Measurements from ENCODE around the gene HOXC6. TPM values are rescaled to one million over a fixed set of nuclear protein-coding genes. Genes with fewer than 3 reads are reported as not detected.
A peak's percentile ranks its signal among the peaks of the same experiment; 100 is the strongest.

Gene HOXC6
- total RNA-seq, 5 donors from 2014 or later (not counting 1 experiment from before 2014, with no cell fraction given) = not detected

DNA sequence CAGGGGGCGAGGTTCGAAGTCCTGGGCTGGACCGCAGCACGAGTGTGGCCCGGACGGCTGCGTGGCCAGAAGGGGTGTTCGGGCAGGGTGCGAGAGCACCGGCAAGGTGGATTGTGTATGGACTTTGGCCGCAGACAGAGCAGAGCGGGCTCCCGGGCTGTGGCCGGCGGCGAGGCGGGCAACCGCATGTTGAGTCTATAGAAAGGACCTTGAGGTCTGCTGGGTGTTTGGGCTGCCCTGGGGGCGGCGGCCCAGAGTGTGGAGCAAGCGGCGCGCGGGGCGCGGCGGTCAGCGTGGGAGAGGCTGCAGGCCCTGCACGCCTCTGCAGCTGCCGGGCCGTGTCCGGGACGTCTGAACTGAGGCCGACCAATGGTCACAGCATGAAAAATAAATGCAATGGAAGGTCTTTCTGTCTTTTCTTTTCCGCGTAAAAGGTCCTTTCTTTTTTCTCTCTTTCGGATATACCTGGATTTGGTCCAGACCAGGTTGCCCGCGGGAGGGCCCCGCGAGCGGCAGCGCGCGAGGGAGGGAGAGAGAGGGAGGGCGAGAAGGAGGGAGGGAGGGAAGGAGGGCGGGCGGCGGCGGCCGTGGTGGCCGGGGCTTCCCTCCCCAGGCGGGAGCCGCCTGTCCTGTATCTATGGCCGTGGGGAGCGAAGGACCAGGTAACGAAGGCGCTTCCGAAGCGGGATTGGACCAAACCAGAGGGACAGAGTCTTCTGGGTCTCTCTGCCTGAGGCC lies 33.8 kb upstream of the HOXC6 start:
- Histone ChIP-seq H3K36me3 (ENCODE audit: control insufficient read depth in 2 of 2, extremely low read depth in 1 of 2, insufficient read depth in 1 of 2, low read length in 1 of 2) (no peaks in the 10 kb centered on the region), H3K9me3 (no peaks in the 10 kb centered on the region), H3K27me3 (replicated peaks in 1 of 2; ENCODE audit: control insufficient read depth in 2 of 2, extremely low read depth in 1 of 2, insufficient read depth in 2 of 2, low read length in 1 of 2) (peaks cover 26 to 97% of the 10 kb centered on the region in 2 experiments), H3K4me1 (ENCODE audit: control insufficient read depth in 1 of 2, extremely low read depth in 1 of 2, insufficient read depth in 2 of 2, low read length in 2 of 2) (peaks cover 7 to 54% of the 10 kb centered on the region in 2 experiments), H3K27ac (ENCODE audit: low read length) (no peak overlapping the region), H3K4me3 (ENCODE audit: control insufficient read depth in 1 of 2, extremely low read depth in 1 of 2, low read length in 1 of 2) (peak overlapping the region in 1 of 2 donors; percentile 63)
- DNase-seq (no peak), ATAC-seq (replicated peaks in 1 of 4) (peak in 2 of 4 experiments; percentile 9 to 13)
- ChIA-PET POLR2A (no interaction called here), CTCF (interaction anchor here in 1 of 2 donors (0.7 kb wide), 1 partner anchor 219 kb away, joined by 3 read pairs; no protein-coding TSS in a partner anchor)
- Mint-ChIP-seq H3K4me1 (peaks cover 39 to 51% (median 50%) of the 10 kb centered on the region in 3 donors), H3K9me3 (no peaks in the 10 kb centered on the region), H3K27ac (peak overlapping the region in 1 of 2 donors; percentile 84), H3K4me3 (peak overlapping the region; percentile 61 to 88 (median 76)), H3K27me3 (peaks cover 87 to 91% of the 10 kb centered on the region in 2 donors), H3K36me3 (no peaks in the 10 kb centered on the region)
- 9% methylated on average over 40 of the region's 60 CpGs for WGBS (ENCODE audit: insufficient coverage)

DNA sequence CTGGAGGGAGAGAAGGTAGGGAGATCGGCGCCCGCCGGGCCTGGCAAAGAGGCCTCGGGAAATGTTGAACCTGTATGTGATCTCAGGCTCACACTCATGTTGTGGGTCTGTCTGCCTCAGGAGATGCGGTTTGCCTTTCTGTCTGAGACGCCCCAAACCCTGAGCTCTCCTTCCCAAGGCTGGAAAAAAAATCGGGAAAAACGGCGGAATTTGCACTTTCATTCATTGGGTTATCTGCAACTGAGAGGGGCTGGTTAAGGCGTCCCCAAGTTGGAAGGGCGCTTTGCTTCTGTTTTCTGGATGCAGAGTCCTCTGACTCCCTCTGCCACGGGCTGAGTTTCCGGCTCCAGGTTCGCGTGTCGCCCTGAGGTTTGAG lies 33.2 kb upstream of the HOXC6 start:
- Mint-ChIP-seq H3K27ac (peak overlapping the region in 1 of 2 donors; percentile 4), H3K4me3 (peak overlapping the region; percentile 61 to 88 (median 76)), H3K36me3 (no peaks in the 10 kb centered on the region), H3K9me3 (no peaks in the 10 kb centered on the region), H3K27me3 (peaks cover 83 to 91% of the 10 kb centered on the region in 2 donors), H3K4me1 (peaks cover 36 to 49% (median 45%) of the 10 kb centered on the region in 3 donors)
- ChIA-PET POLR2A (no interaction called here), CTCF (no interaction called here)
- DNase-seq (peak in 2 of 35 experiments; percentile 22), ATAC-seq (replicated peaks in 1 of 4) (peak; percentile 31 to 43 (median 36))
- Histone ChIP-seq H3K27me3 (replicated peaks in 1 of 2; ENCODE audit: control insufficient read depth in 2 of 2, extremely low read depth in 1 of 2, insufficient read depth in 2 of 2, low read length in 1 of 2) (peaks cover 22 to 98% of the 10 kb centered on the region in 2 experiments), H3K9me3 (no peaks in the 10 kb centered on the region), H3K4me3 (ENCODE audit: control insufficient read depth in 1 of 2, extremely low read depth in 1 of 2, low read length in 1 of 2) (peak overlapping the region; percentile 54 to 63), H3K36me3 (ENCODE audit: control insufficient read depth in 2 of 2, extremely low read depth in 1 of 2, insufficient read depth in 1 of 2, low read length in 1 of 2) (no peaks in the 10 kb centered on the region), H3K27ac (ENCODE audit: low read length) (no peak overlapping the region), H3K4me1 (ENCODE audit: control insufficient read depth in 1 of 2, extremely low read depth in 1 of 2, insufficient read depth in 2 of 2, low read length in 2 of 2) (peaks cover 7 to 55% of the 10 kb centered on the region in 2 experiments)
- WGBS (ENCODE audit: insufficient coverage) = 6% methylated on average over 17 of the region's 17 CpGs

DNA sequence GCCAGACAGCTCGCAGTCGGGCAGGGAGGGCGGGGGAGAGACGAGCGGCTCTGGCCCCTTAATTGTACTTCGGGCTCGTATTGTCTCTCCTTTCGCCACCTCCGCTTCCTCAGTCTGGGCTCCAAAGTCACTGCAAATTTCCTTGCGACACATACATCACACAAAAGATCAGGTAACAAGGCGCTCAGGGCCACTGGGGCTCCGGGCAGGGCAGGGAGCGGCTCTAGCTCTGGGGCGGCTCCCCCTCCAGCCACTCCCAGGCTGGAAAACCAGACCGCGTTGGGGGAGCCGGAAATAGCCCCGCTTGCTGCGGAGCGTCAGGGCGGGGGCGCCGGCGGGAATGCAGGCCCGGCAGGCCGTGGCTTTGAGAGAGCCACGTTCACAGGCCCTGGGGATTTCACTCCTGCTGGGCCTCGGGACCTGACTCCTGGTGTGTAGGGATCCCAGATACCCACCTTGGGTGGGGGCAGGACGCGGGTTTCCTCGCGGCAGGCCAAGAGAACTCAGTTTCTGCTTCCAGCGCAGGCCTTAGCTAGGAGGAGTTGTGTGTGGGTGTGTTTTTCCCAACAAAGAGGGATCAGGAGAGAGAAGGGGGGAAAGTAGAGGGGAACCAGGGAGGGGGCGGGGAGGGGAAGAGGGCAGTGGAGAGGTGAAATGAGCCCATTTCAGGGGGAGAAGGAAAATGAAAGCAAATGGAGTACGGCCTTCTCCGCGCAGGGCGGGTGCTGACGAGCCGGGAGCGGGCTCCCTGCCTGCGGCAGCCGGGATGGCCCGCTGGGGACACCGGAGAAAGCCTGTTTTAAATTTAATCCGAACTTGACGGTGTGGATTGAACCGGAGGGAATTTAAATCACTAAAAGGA lies 32.6 kb upstream of the HOXC6 start:
- WGBS (ENCODE audit: insufficient coverage) = 4% methylated on average over 46 of the region's 48 CpGs
- Histone ChIP-seq H3K4me1 (ENCODE audit: control insufficient read depth in 1 of 2, extremely low read depth in 1 of 2, insufficient read depth in 2 of 2, low read length in 2 of 2) (peaks cover 10 to 58% of the 10 kb centered on the region in 2 experiments), H3K27me3 (replicated peaks in 1 of 2; ENCODE audit: control insufficient read depth in 2 of 2, extremely low read depth in 1 of 2, insufficient read depth in 2 of 2, low read length in 1 of 2) (peaks cover 19 to 98% of the 10 kb centered on the region in 2 experiments), H3K9me3 (no peaks in the 10 kb centered on the region), H3K4me3 (ENCODE audit: control insufficient read depth in 1 of 2, extremely low read depth in 1 of 2, low read length in 1 of 2) (peak overlapping the region; percentile 54 to 60), H3K27ac (ENCODE audit: low read length) (no peak overlapping the region), H3K36me3 (ENCODE audit: control insufficient read depth in 2 of 2, extremely low read depth in 1 of 2, insufficient read depth in 1 of 2, low read length in 1 of 2) (no peaks in the 10 kb centered on the region)
- Mint-ChIP-seq H3K36me3 (no peaks in the 10 kb centered on the region), H3K27ac (no peak overlapping the region), H3K27me3 (peaks cover 77 to 91% of the 10 kb centered on the region in 2 donors), H3K4me3 (peak overlapping the region; percentile 74 to 88 (median 76)), H3K9me3 (no peaks in the 10 kb centered on the region), H3K4me1 (peaks cover 32 to 46% (median 39%) of the 10 kb centered on the region in 3 donors)
- CTCF ChIA-PET = no interaction called here
- peak in 1 of 35 experiments; percentile 51 for DNase-seq
- peak; percentile 19 to 55 (median 28) for ATAC-seq (replicated peaks in 1 of 4)
- POLR2A ChIA-PET = no interaction called here

DNA sequence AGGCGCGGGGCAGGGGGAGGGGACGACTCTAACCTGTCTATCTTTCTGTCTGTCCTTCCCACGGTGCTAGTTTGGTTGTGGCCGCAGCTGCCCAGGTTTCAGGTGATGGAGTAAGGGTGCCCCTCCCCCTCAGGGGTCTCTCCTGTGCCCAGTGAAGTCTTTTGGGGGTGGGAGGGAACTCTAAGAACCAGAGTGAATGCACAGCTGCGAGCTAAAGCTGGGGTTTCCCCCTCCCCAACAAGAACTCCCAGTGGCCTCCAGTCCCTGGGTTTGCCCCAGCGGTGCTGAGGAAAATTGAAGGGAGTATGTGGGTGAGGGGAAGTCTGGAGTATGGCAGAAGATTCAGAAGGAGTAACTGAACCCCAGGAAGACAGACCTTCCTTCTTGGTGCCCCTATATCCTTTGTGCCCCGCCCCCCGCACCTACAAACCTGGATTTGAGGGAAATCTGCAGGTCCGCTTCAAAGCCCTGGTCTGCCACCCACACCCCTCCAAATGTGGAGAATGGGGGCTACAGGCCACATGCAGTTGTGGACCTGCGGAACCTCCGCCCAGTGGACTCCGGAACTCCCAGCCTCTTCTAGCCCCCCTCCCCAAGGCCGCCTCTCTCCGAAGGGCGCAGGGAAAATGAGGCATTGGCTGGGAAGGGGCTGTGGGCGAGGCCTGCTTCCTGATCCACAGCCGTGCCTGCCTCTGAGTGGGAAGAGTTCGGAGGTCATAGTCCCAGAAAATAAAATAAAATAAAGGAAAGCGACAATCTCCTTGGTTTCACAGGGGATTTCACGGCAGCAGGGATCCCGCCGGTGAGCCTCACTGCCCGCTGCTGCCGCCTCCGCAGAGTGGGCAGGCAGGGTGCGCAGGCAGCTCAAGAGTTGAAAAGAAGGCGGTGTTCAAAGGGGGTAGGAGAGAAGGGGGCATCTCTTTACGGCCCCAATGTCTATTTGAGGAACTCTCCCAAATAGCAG lies 31.7 kb upstream of the HOXC6 start:
- H3K9me3 ChIP-seq = no peaks in the 10 kb centered on the region
- no peak for DNase-seq
- WGBS (ENCODE audit: insufficient coverage) = 23% methylated on average over 10 of the region's 29 CpGs
- peaks cover 10 to 56% of the 10 kb centered on the region in 2 experiments for H3K4me1 ChIP-seq (ENCODE audit: control insufficient read depth in 1 of 2, extremely low read depth in 1 of 2, insufficient read depth in 2 of 2, low read length in 2 of 2)
- peak overlapping the region; percentile 74 to 88 (median 76) for H3K4me3 Mint-ChIP-seq
- H3K27ac ChIP-seq (ENCODE audit: low read length) = no peak overlapping the region
- peak overlapping the region; percentile 54 to 60 for H3K4me3 ChIP-seq (ENCODE audit: control insufficient read depth in 1 of 2, extremely low read depth in 1 of 2, low read length in 1 of 2)
- peaks cover 76 to 91% of the 10 kb centered on the region in 2 donors for H3K27me3 Mint-ChIP-seq
- H3K9me3 Mint-ChIP-seq = no peaks in the 10 kb centered on the region
- no peaks in the 10 kb centered on the region for H3K36me3 Mint-ChIP-seq
- ChIA-PET POLR2A (no interaction called here), CTCF (interaction anchor here in 1 of 2 donors (0.5 to 1.7 kb wide), 2 partner anchors 8 to 20 kb away, joined by 3 to 8 read pairs; no protein-coding TSS in a partner anchor)
- H3K4me1 Mint-ChIP-seq = peaks cover 32 to 43% (median 35%) of the 10 kb centered on the region in 3 donors
- H3K27me3 ChIP-seq (replicated peaks in 1 of 2; ENCODE audit: control insufficient read depth in 2 of 2, extremely low read depth in 1 of 2, insufficient read depth in 2 of 2, low read length in 1 of 2) = peaks cover 17 to 98% of the 10 kb centered on the region in 2 experiments
- H3K36me3 ChIP-seq (ENCODE audit: control insufficient read depth in 2 of 2, extremely low read depth in 1 of 2, insufficient read depth in 1 of 2, low read length in 1 of 2) = no peaks in the 10 kb centered on the region
- ATAC-seq (replicated peaks in 1 of 4) = peak in 2 of 4 experiments; percentile 14 to 15
- no peak overlapping the region for H3K27ac Mint-ChIP-seq

DNA sequence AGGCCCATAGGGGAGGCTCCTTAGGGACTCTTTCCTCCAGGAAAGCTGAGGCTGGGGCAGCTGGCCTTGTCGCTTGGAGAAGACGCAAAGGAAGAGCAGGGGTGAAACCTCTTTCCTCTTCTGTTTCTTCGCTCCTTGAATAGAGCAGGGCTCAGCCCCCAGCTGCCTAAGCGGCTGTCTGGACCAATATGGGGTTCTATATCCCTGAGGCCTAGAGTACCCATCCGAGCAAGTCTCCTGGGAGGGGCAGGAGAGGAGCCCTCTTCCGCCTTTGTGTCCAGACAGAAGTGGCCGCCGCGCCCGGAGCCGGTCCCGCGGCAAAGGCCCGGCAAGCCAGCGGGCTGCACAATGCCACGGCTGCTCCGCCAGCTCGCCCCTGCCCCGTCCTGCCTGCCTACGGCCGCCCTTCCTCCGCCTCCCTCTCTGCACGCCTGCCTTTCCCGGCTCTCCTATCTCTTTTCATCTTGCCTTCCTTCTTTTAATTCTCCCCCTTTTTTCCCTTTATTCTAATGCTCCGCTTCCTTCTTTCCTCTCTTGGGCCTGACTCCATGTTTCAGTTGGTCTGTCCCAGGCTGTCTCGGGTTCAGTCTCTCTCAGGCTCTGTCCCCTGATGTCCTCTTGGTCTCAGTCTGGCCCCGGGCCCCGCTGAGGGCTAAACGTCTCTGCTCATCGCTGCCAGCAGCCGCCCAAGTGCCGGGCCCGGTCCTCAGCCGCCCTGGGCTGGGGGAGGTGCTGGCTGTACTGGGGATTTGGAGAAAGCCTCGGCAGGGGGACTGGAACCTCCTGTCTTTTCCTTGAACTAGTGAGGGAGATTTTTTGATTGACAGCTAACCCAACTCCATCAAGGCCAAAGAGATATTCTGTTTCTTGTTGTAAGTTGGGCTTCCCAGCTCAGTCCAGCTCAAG lies 30.8 kb upstream of the HOXC6 start:
- Histone ChIP-seq H3K9me3 (no peaks in the 10 kb centered on the region), H3K4me1 (ENCODE audit: control insufficient read depth in 1 of 2, extremely low read depth in 1 of 2, insufficient read depth in 2 of 2, low read length in 2 of 2) (peaks cover 10 to 56% of the 10 kb centered on the region in 2 experiments), H3K27me3 (replicated peaks in 1 of 2; ENCODE audit: control insufficient read depth in 2 of 2, extremely low read depth in 1 of 2, insufficient read depth in 2 of 2, low read length in 1 of 2) (peaks cover 11 to 98% of the 10 kb centered on the region in 2 experiments), H3K36me3 (ENCODE audit: control insufficient read depth in 2 of 2, extremely low read depth in 1 of 2, insufficient read depth in 1 of 2, low read length in 1 of 2) (no peaks in the 10 kb centered on the region), H3K27ac (ENCODE audit: low read length) (no peak overlapping the region), H3K4me3 (ENCODE audit: control insufficient read depth in 1 of 2, extremely low read depth in 1 of 2, low read length in 1 of 2) (no peak overlapping the region)
- ChIA-PET CTCF (interaction anchor here (0.5 to 1.7 kb wide), 3 partner anchors 9 to 217 kb away, joined by 3 to 8 read pairs (median 3); no protein-coding TSS in a partner anchor), POLR2A (interaction anchor here in 1 of 2 donors (0.7 kb wide), 1 partner anchor 205 kb away, joined by 5 read pairs; no protein-coding TSS in a partner anchor)
- H3K27me3 Mint-ChIP-seq = peaks cover 76 to 91% of the 10 kb centered on the region in 2 donors
- WGBS (ENCODE audit: insufficient coverage) = 10% methylated on average over 29 of the region's 35 CpGs
- peaks cover 32 to 44% (median 35%) of the 10 kb centered on the region in 3 donors for H3K4me1 Mint-ChIP-seq
- H3K9me3 Mint-ChIP-seq = no peaks in the 10 kb centered on the region
- DNase-seq (no peak), ATAC-seq (replicated peaks in 1 of 4) (no peak)
- peak overlapping the region in 2 of 3 donors; percentile 51 to 88 for H3K4me3 Mint-ChIP-seq
- no peak overlapping the region for H3K27ac Mint-ChIP-seq
- no peaks in the 10 kb centered on the region for H3K36me3 Mint-ChIP-seq

Measured in T-cell (primary cell).